Measurements from ENCODE around the gene BCS1L. TPM values are rescaled to one million over a fixed set of nuclear protein-coding genes. Genes with fewer than 3 reads are reported as not detected.

The BCS1L gene
- total and polyA plus RNA-seq, 4 donors: 12.5 to 111 (median 26.9) TPM

DNA sequence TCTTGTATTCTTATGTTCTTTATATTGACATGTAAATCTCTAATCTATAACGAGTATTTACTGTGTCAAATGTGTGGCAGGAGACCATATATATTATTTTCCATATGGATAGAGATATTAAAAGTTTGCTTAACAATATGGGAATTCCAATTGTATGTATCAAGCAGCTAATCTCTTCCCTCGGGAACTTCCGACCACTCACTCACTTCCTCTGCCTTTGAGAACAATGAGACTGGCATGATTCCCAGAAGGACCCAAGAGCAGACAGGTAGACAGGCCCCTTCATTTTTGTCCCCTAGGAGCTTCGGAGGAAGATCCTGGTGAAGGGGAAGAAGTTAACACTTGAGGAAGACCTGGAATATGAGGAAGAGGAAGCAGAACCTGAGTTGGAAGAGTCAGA lies 27.6 kb upstream of the BCS1L start:
- H3K36me3 ChIP-seq (ENCODE audit: control insufficient read depth in 1 of 2, insufficient read depth in 2 of 2, low read length in 1 of 2): peaks cover 0 to 5% of the 10 kb centered on the region in 2 donors
- no peaks in the 10 kb centered on the region for H3K27me3 ChIP-seq (ENCODE audit: control insufficient read depth in 1 of 2, insufficient read depth in 2 of 2, low read length in 1 of 2)
- intact Hi-C loops (cut with DNase I): no loop called here
- DNase-seq (no peak), ATAC-seq (ENCODE audit: low FRiP score) (no peak)
- H3K27ac ChIP-seq (ENCODE audit: low read depth in 1 of 2, low read length in 2 of 2): no peak overlapping the region
- no peaks in the 10 kb centered on the region for H3K9me3 ChIP-seq (ENCODE audit: control insufficient read depth, low read length)
- H3K4me3 ChIP-seq (ENCODE audit: low read length in 2 of 2): no peak overlapping the region
- H3K4me1 ChIP-seq (ENCODE audit: control insufficient read depth in 1 of 2, insufficient read depth in 2 of 2, low read length in 2 of 2): no peaks in the 10 kb centered on the region
- 55 to 59% methylated on average over 4 of the region's 4 CpGs for WGBS, 2 donors

DNA sequence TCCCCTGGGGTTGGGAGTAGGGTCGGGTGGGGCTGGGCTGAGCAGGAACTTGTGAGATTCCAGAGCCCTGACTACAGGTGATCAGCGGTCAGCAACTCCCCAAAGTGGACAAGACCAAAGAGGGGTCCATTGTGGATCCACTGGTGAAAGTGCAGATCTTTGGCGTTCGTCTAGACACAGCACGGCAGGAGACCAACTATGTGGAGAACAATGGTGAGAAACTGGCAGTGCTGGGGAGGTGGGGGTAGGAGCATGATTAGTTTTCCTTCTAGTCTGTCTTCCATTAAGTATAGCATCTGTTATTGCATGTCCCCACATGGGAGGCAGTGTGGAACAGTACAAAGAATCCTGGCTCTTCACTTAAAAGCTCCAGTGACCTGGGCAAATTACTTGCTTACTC lies 23.8 kb upstream of the BCS1L start:
- no peaks in the 10 kb centered on the region for H3K4me1 ChIP-seq (ENCODE audit: control insufficient read depth in 1 of 2, insufficient read depth in 2 of 2, low read length in 2 of 2)
- no peak for DNase-seq
- H3K36me3 ChIP-seq (ENCODE audit: control insufficient read depth in 1 of 2, insufficient read depth in 2 of 2, low read length in 1 of 2): peaks cover 5 to 10% of the 10 kb centered on the region in 2 donors
- H3K27me3 ChIP-seq (ENCODE audit: control insufficient read depth in 1 of 2, insufficient read depth in 2 of 2, low read length in 1 of 2): no peaks in the 10 kb centered on the region
- 89 to 92% methylated on average over 5 of the region's 5 CpGs for WGBS, 2 donors
- no peak for ATAC-seq (ENCODE audit: low FRiP score)
- H3K27ac ChIP-seq (ENCODE audit: low read depth in 1 of 2, low read length in 2 of 2): no peak overlapping the region
- H3K9me3 ChIP-seq (ENCODE audit: control insufficient read depth, low read length): no peaks in the 10 kb centered on the region
- intact Hi-C loops (cut with DNase I): no loop called here
- H3K4me3 ChIP-seq (ENCODE audit: low read length in 2 of 2): no peak overlapping the region

DNA sequence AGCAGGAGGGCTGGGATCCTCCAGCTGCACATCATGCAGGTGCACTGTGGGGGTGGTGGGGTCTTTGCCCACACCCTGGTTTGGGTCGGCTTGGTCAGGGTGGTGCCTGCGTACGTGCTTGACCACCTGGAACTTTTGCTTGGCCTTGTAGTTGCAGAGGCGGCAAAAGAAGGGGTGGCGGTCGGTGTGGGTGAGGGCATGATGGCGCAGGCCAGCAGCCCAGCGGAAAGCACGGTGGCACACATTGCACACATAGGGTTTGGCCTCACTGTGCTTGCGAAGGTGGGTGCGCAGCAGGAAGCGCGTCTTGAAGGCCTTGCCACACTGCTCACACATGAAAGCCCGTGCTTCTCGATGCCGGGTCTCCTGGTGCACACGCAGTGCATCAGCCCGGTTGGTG lies 21.1 kb upstream of the BCS1L start:
- Histone ChIP-seq H3K36me3 (ENCODE audit: control insufficient read depth in 1 of 2, insufficient read depth in 2 of 2, low read length in 1 of 2) (peaks cover 8 to 16% of the 10 kb centered on the region in 2 donors), H3K27me3 (ENCODE audit: control insufficient read depth in 1 of 2, insufficient read depth in 2 of 2, low read length in 1 of 2) (no peaks in the 10 kb centered on the region), H3K27ac (ENCODE audit: low read depth in 1 of 2, low read length in 2 of 2) (no peak overlapping the region), H3K4me3 (ENCODE audit: low read length in 2 of 2) (no peak overlapping the region), H3K4me1 (ENCODE audit: control insufficient read depth in 1 of 2, insufficient read depth in 2 of 2, low read length in 2 of 2) (no peaks in the 10 kb centered on the region), H3K9me3 (ENCODE audit: control insufficient read depth, low read length) (no peaks in the 10 kb centered on the region)
- peak in 1 of 2 donors; percentile 60 for DNase-seq
- WGBS, 2 donors: 97% methylated on average over 18 of the region's 18 CpGs
- no peak for ATAC-seq (ENCODE audit: low FRiP score)
- intact Hi-C loops (cut with DNase I): no loop called here

DNA sequence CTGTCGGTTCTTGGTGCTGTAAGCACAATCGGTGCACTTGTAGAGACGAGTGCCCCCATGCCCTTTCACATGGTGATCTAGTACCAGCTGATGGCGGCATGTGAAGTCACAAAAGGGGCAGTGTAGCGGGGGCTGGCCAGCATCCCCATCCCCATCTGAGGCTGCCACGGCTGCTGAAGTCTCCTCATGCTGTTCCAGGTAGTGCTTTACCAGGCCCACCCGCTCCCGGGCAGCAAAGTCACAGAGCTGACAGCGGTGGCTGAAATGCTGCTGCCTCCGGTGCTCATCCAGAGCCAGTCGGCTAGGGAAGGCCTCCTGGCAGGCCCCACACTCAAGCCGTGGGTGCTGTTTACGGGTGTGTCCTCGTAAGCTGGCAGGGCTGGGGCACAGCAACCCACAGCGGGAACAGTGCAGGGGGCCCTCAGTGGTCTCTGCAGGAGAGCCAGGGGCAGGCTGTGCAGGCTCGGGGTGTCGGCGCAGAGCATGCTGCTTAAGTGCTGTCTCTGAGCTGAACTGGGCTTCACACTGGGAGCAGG lies 17.3 kb upstream of the BCS1L start:
- Histone ChIP-seq H3K27me3 (ENCODE audit: control insufficient read depth in 1 of 2, insufficient read depth in 2 of 2, low read length in 1 of 2) (no peaks in the 10 kb centered on the region), H3K4me1 (ENCODE audit: control insufficient read depth in 1 of 2, insufficient read depth in 2 of 2, low read length in 2 of 2) (no peaks in the 10 kb centered on the region), H3K27ac (ENCODE audit: low read depth in 1 of 2, low read length in 2 of 2) (no peak overlapping the region), H3K9me3 (ENCODE audit: control insufficient read depth, low read length) (no peaks in the 10 kb centered on the region), H3K4me3 (ENCODE audit: low read length in 2 of 2) (no peak overlapping the region), H3K36me3 (ENCODE audit: control insufficient read depth in 1 of 2, insufficient read depth in 2 of 2, low read length in 1 of 2) (peaks cover 10 to 29% of the 10 kb centered on the region in 2 donors)
- peak in 1 of 2 donors; percentile 73 for DNase-seq
- 93 to 95% methylated on average over 18 of the region's 18 CpGs for WGBS, 2 donors
- intact Hi-C loops (cut with DNase I): no loop called here
- ATAC-seq (ENCODE audit: low FRiP score): no peak

DNA sequence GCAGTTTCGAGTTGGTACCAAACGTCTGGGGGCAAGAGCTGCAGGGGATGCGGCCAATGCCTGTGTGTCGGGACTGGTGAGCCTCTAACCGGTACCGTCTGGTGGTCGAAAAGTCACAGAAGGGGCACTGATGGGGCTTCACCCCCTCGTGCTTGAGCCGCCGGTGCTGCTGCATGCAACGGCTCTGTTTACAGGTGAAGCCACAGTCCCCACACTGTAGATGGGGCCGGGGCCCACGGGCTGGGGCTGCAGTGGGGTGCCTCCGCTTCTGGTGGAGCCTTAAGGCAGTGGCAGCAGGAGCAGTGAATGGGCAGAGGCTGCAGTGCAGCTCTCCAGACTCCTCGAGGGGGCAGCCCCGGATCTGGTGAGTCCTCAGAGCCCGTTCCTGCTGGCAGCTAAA lies 16.7 kb upstream of the BCS1L start:
- DNase-seq (peak in 1 of 2 donors; percentile 74), ATAC-seq (ENCODE audit: low FRiP score) (no peak)
- WGBS, 2 donors: 89% methylated on average over 17 of the region's 17 CpGs
- H3K4me1 ChIP-seq (ENCODE audit: control insufficient read depth in 1 of 2, insufficient read depth in 2 of 2, low read length in 2 of 2): no peaks in the 10 kb centered on the region
- no peak overlapping the region for H3K4me3 ChIP-seq (ENCODE audit: low read length in 2 of 2)
- H3K9me3 ChIP-seq (ENCODE audit: control insufficient read depth, low read length): no peaks in the 10 kb centered on the region
- no peaks in the 10 kb centered on the region for H3K27me3 ChIP-seq (ENCODE audit: control insufficient read depth in 1 of 2, insufficient read depth in 2 of 2, low read length in 1 of 2)
- no peak overlapping the region for H3K27ac ChIP-seq (ENCODE audit: low read depth in 1 of 2, low read length in 2 of 2)
- peaks cover 10 to 29% of the 10 kb centered on the region in 2 donors for H3K36me3 ChIP-seq (ENCODE audit: control insufficient read depth in 1 of 2, insufficient read depth in 2 of 2, low read length in 1 of 2)
- intact Hi-C loops (cut with DNase I): no loop called here

DNA sequence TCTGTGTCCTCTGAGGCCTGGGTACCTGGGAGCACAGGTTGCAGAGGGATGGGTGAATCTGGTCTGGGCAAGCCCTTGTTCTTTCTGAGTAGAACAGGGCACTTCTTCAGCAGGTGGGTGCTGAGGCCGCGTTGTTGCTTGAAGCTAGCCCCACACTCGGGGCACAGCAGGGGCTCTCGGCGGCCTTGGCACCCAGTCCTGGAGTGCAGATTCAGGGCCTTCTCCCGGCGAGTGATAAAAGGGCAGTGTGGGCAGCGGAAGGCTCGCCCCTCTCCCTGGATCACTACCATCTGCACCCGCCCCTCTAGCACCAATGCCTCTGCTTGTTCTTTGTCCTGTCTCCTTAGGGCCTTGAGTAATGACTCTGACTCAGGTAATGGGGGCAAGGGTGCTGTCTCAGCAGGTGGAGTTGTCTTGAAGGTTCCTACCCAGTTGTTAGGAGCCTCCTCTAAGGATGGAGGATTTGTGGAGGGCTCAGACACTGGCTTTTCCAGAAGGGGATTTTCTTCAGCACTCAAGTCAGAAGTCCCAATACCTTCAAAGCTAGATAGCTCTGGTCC lies 15.7 kb upstream of the BCS1L start:
- no peaks in the 10 kb centered on the region for H3K27me3 ChIP-seq (ENCODE audit: control insufficient read depth in 1 of 2, insufficient read depth in 2 of 2, low read length in 1 of 2)
- no peaks in the 10 kb centered on the region for H3K9me3 ChIP-seq (ENCODE audit: control insufficient read depth, low read length)
- ATAC-seq (ENCODE audit: low FRiP score): no peak
- H3K27ac ChIP-seq (ENCODE audit: low read depth in 1 of 2, low read length in 2 of 2): no peak overlapping the region
- no peak overlapping the region for H3K4me3 ChIP-seq (ENCODE audit: low read length in 2 of 2)
- peak in 1 of 2 donors; percentile 65 for DNase-seq
- H3K36me3 ChIP-seq (ENCODE audit: control insufficient read depth in 1 of 2, insufficient read depth in 2 of 2, low read length in 1 of 2): peaks cover 13 to 29% of the 10 kb centered on the region in 2 donors
- WGBS, 2 donors: 90 to 91% methylated on average over 10 of the region's 10 CpGs
- intact Hi-C loops (cut with DNase I): no loop called here
- no peaks in the 10 kb centered on the region for H3K4me1 ChIP-seq (ENCODE audit: control insufficient read depth in 1 of 2, insufficient read depth in 2 of 2, low read length in 2 of 2)

DNA sequence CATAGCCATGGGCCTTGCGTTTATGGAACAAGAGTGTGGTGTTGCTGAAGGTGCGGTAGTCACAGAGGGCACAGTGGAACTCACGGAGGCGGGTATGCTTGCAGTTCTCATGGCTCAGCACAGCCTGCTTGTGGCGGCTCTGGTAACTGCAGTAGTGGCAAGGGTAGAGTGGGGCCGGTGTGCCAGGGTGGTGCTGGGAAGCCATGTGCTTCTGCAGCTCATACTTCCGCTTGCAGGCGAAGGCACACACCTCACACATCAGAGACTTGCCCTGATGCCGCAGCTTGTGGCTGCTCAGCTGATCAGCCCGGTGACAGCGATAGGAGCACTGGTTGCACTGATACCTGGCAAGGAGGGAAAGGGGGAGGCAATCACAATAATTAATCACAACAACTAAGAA lies 14.8 kb upstream of the BCS1L start:
- no peak for ATAC-seq (ENCODE audit: low FRiP score)
- 93% methylated on average over 11 of the region's 11 CpGs for WGBS, 2 donors
- intact Hi-C loops (cut with DNase I): no loop called here

DNA sequence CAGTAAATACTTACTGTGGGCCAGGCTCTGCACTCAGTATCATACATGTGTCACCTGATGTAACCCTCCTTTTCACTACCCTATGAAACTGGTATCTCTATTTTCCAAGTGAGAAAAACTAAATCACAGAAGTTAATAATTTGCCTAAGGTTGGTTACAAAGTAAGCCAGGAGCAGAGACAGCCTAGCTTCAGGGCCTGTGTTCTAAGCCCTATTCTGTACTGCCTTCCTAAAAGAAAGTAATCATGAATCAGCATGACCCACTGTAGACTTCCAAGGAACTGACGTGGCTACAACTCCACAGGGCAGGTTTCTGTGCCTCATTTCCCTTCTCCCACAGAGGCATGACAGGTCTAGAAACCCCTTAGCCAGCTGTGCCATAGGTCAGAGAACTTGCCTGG lies 14.4 kb upstream of the BCS1L start:
- Histone ChIP-seq H3K36me3 (ENCODE audit: control insufficient read depth in 1 of 2, insufficient read depth in 2 of 2, low read length in 1 of 2) (peaks cover 13 to 34% of the 10 kb centered on the region in 2 donors), H3K4me3 (ENCODE audit: low read length in 2 of 2) (no peak overlapping the region), H3K4me1 (ENCODE audit: control insufficient read depth in 1 of 2, insufficient read depth in 2 of 2, low read length in 2 of 2) (no peaks in the 10 kb centered on the region), H3K27me3 (ENCODE audit: control insufficient read depth in 1 of 2, insufficient read depth in 2 of 2, low read length in 1 of 2) (no peaks in the 10 kb centered on the region), H3K9me3 (ENCODE audit: control insufficient read depth, low read length) (no peaks in the 10 kb centered on the region), H3K27ac (ENCODE audit: low read depth in 1 of 2, low read length in 2 of 2) (no peak overlapping the region)
- WGBS, 2 donors: 77 to 81% methylated on average over 1 of the region's 1 CpG
- ATAC-seq (ENCODE audit: low FRiP score) (no peak), DNase-seq (no peak)
- intact Hi-C loops (cut with DNase I): no loop called here

More for the DNA sequence above, 14.8 kb upstream of the BCS1L start:
- no peaks in the 10 kb centered on the region for H3K27me3 ChIP-seq (ENCODE audit: control insufficient read depth in 1 of 2, insufficient read depth in 2 of 2, low read length in 1 of 2)
- H3K4me3 ChIP-seq (ENCODE audit: low read length in 2 of 2): no peak overlapping the region
- H3K9me3 ChIP-seq (ENCODE audit: control insufficient read depth, low read length): no peaks in the 10 kb centered on the region
- peaks cover 13 to 34% of the 10 kb centered on the region in 2 donors for H3K36me3 ChIP-seq (ENCODE audit: control insufficient read depth in 1 of 2, insufficient read depth in 2 of 2, low read length in 1 of 2)
- no peaks in the 10 kb centered on the region for H3K4me1 ChIP-seq (ENCODE audit: control insufficient read depth in 1 of 2, insufficient read depth in 2 of 2, low read length in 2 of 2)
- peak in 1 of 2 donors; percentile 70 for DNase-seq
- H3K27ac ChIP-seq (ENCODE audit: low read depth in 1 of 2, low read length in 2 of 2): no peak overlapping the region

DNA sequence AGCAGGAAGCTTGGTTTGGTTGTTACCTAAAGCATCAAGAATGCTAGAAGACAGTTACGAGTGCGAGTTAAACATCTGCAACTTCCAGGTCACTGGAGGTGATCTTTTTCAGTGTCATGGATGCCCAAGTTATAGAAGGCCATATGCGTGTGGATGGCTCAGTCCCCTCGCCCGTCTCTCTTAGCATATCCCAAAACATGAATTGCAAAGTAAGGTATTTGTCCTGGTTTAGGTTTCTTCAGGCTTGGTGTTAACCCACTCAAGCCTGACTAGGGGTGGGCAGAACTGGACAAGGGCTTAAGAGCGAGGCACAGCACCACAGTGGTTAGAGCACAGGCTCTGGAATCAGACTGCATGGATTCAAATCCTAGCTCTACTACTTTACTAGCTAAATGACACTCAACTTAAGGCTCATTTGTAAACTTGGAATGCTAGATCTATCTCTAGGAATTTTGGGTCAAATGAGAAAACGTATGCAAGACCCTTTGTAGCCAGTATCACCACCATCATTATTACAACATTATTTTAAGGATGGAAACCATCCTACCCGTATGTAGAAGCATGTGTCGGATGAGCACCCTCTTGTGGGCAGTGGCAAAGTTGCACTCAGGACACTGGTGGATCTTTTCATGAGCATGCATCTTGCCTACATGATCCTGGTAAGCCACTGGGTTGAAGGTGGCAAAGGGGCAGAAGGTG lies 11.2 kb upstream of the BCS1L start:
- no peak for ATAC-seq (ENCODE audit: low FRiP score)
- no peaks in the 10 kb centered on the region for H3K9me3 ChIP-seq (ENCODE audit: control insufficient read depth, low read length)

More for the DNA sequence above, 11.2 kb upstream of the BCS1L start:
- H3K4me3 ChIP-seq (ENCODE audit: low read length in 2 of 2): no peak overlapping the region
- no peaks in the 10 kb centered on the region for H3K27me3 ChIP-seq (ENCODE audit: control insufficient read depth in 1 of 2, insufficient read depth in 2 of 2, low read length in 1 of 2)
- intact Hi-C loops (cut with DNase I): no loop called here
- 64 to 73% methylated on average over 9 of the region's 9 CpGs for WGBS, 2 donors
- H3K4me1 ChIP-seq (ENCODE audit: control insufficient read depth in 1 of 2, insufficient read depth in 2 of 2, low read length in 2 of 2): no peaks in the 10 kb centered on the region
- DNase-seq: peak in 1 of 2 donors; percentile 74
- H3K27ac ChIP-seq (ENCODE audit: low read depth in 1 of 2, low read length in 2 of 2): no peak overlapping the region
- H3K36me3 ChIP-seq (ENCODE audit: control insufficient read depth in 1 of 2, insufficient read depth in 2 of 2, low read length in 1 of 2): peaks cover 10 to 28% of the 10 kb centered on the region in 2 donors

Measured in aorta (tissue), 5 donors.